H1 (cell line): ENCODE results near the gene ZNF423. TPM values are rescaled to one million over a fixed set of nuclear protein-coding genes. Genes with fewer than 3 reads are reported as not detected.

Experiments
- CTCF ChIA-PET: fragments of 300-600 bp; sonication (Branson Sonifier 250); formaldehyde crosslinking; loops from one replicate; lab custom pipeline; 2021; ENCODE audit not compliant: partially characterized antibody; lab: Charles Lee
- POLR2A ChIA-PET: fragments of 300-600 bp; sonication (Branson Sonifier 250); formaldehyde crosslinking; loops from one replicate; lab custom pipeline; 2021; ENCODE audit warnings: inconsistent platforms; ENCODE audit not compliant: partially characterized antibody; lab: Charles Lee
- DNase-seq, 2 experiments: peaks; one replicate each; pipeline versions ENCODE4 v3.0.0 to v3.0.0-alpha.2; 2010 to 2022; ENCODE audit warnings: low spot score in 2 of 2, low read depth in 1 of 2, mixed read lengths in 1 of 2
- FAIRE-seq: peaks from 2 replicates; lab custom pipeline; 2011; peaks lifted over from hg19 to GRCh38; lab: Jason Lieb, UNC
- H2AFZ ChIP-seq: 2 replicates; pipeline ENCODE4 v1.8.1; 2012; ENCODE audit warnings: low read length, inconsistent platforms
- H2AK5ac ChIP-seq: 2 replicates; pipeline ENCODE4 v1.6.1; 2013; ENCODE audit warnings: low read depth, low read length
- H2BK120ac ChIP-seq: replicated peaks from 2 replicates; pipeline ENCODE3; 2013; ENCODE audit warnings: low read depth, low read length, inconsistent platforms
- H2BK12ac ChIP-seq: 2 replicates; pipeline ENCODE4 v1.6.1; 2013; ENCODE audit warnings: low read depth, low read length
- H2BK15ac ChIP-seq: 2 replicates; pipeline ENCODE4 v1.6.1; 2013; ENCODE audit warnings: low read length
- H2BK20ac ChIP-seq: 2 replicates; pipeline ENCODE4 v1.6.1; 2013; ENCODE audit warnings: low read length
- H2BK5ac ChIP-seq: 2 replicates; pipeline ENCODE4 v1.6.1; 2013; ENCODE audit warnings: low read depth, low read length
- H3K14ac ChIP-seq: 2 replicates; pipeline ENCODE4 v1.6.1; 2013; ENCODE audit warnings: inconsistent platforms; ENCODE audit not compliant: insufficient read length
- H3K18ac ChIP-seq: 2 replicates; pipeline ENCODE4 v1.6.1; 2013; ENCODE audit warnings: low read length; ENCODE audit errors: extremely low read depth
- H3K23ac ChIP-seq: 2 replicates; pipeline ENCODE4 v1.6.1; 2013; ENCODE audit warnings: inconsistent platforms; ENCODE audit not compliant: insufficient read length
- H3K23me2 ChIP-seq: 2 replicates; pipeline ENCODE4 v1.6.1; 2013; ENCODE audit warnings: low read depth, low read length
- H3K27ac ChIP-seq: 2 replicates; pipeline ENCODE4 v1.6.1; 2011; ENCODE audit warnings: low read depth, low read length, inconsistent platforms
- H3K27me3 ChIP-seq, 4 experiments: replicated peaks in 1 of 4; 1 replicate in 1 of 4; 2 replicates in 3 of 4; pipeline versions ENCODE4 v1.6.1 to v1.8.1; 2011 to 2013; ENCODE audit warnings: low read length in 3 of 4, mild to moderate bottlenecking in 3 of 4, inconsistent platforms in 2 of 4, mixed read lengths in 2 of 4, moderate library complexity in 1 of 4; ENCODE audit not compliant: control insufficient read depth in 3 of 4, insufficient read depth in 3 of 4; ENCODE audit errors: extremely low read depth in 1 of 4
- H3K36me3 ChIP-seq, 4 experiments: 2 replicates each; pipeline versions ENCODE4 v1.6.1 to v1.8.1; 2011 to 2013; ENCODE audit warnings: mild to moderate bottlenecking in 4 of 4, low read length in 3 of 4, moderate library complexity in 2 of 4, control low read depth in 1 of 4, inconsistent platforms in 1 of 4; ENCODE audit not compliant: insufficient read depth in 4 of 4, control insufficient read depth in 2 of 4
- H3K4ac ChIP-seq: replicated peaks from 2 replicates; pipeline ENCODE3; 2013; ENCODE audit warnings: low read length, low read depth, mixed read lengths, inconsistent platforms; ENCODE audit not compliant: insufficient read length
- H3K4me1 ChIP-seq, 4 experiments: replicated peaks in 1 of 4; 1 replicate in 1 of 4; 2 replicates in 3 of 4; pipeline versions ENCODE4 v1.6.1 to v1.8.1; 2011 to 2013; ENCODE audit warnings: low read length in 3 of 4, inconsistent platforms in 2 of 4, mixed read lengths in 1 of 4; ENCODE audit not compliant: insufficient read depth in 4 of 4, control insufficient read depth in 3 of 4
- H3K4me2 ChIP-seq, 2 experiments: 2 replicates each; pipeline versions ENCODE4 v1.6.1 to v1.8.1; 2011 to 2013; ENCODE audit warnings: low read depth in 2 of 2, low read length in 2 of 2, control low read depth in 1 of 2, inconsistent platforms in 1 of 2, mild to moderate bottlenecking in 1 of 2; ENCODE audit not compliant: insufficient read depth in 1 of 2
- H3K4me3 ChIP-seq, 4 experiments: fragments of 200-600, 300-600 bp in 1 of 4; sonication (generic), shearing (Covaris generic), sonication (Bioruptor Twin) in 1 of 4; 2 replicates each; pipeline versions ENCODE4 v1.5.1 to v1.8.1; 2011 to 2016; ENCODE audit warnings: low read length in 4 of 4, low read depth in 3 of 4, control low read depth in 2 of 4, inconsistent platforms in 2 of 4, mild to moderate bottlenecking in 2 of 4, mixed read lengths in 1 of 4, moderate library complexity in 1 of 4; ENCODE audit not compliant: insufficient read depth in 2 of 4; ENCODE audit errors: extremely low read depth in 1 of 4
- H3K56ac ChIP-seq: replicated peaks from 2 replicates; pipeline ENCODE3; 2013; ENCODE audit warnings: low read depth, mild to moderate bottlenecking, mixed read lengths, low read length, inconsistent platforms; ENCODE audit not compliant: insufficient read length
- H3K79me1 ChIP-seq: 2 replicates; pipeline ENCODE4 v1.6.1; 2013; ENCODE audit warnings: low read depth, low read length, control low read depth
- H3K79me2 ChIP-seq, 2 experiments: 2 replicates each; pipeline versions ENCODE4 v1.6.1 to v1.8.1; 2012 to 2013; ENCODE audit warnings: low read length in 2 of 2, mild to moderate bottlenecking in 2 of 2, inconsistent platforms in 1 of 2; ENCODE audit not compliant: insufficient read depth in 2 of 2, control insufficient read depth in 1 of 2
- H3K9ac ChIP-seq, 4 experiments: replicated peaks in 1 of 4; 1 replicate in 1 of 4; 2 replicates in 3 of 4; pipeline versions ENCODE4 v1.6.1 to v1.8.1; 2011 to 2013; ENCODE audit warnings: low read depth in 3 of 4, low read length in 3 of 4, control low read depth in 2 of 4, mild to moderate bottlenecking in 2 of 4, moderate library complexity in 2 of 4, inconsistent platforms in 1 of 4; ENCODE audit errors: extremely low read depth in 1 of 4
- H3K9me3 ChIP-seq, 2 experiments: 2 replicates each; pipeline versions ENCODE4 v1.6.1 to v1.8.1; 2012 to 2013; ENCODE audit warnings: mild to moderate bottlenecking in 2 of 2, moderate library complexity in 2 of 2, control low read depth in 1 of 2, inconsistent platforms in 1 of 2, low read depth in 1 of 2, low read length in 1 of 2, mixed read lengths in 1 of 2; ENCODE audit not compliant: insufficient read depth in 2 of 2
- H4K20me1 ChIP-seq, 2 experiments: replicated peaks in 1 of 2; 2 replicates each; pipeline versions ENCODE3 to v1.8.1; 2011 to 2013; ENCODE audit warnings: inconsistent platforms in 2 of 2, low read length in 2 of 2, mild to moderate bottlenecking in 1 of 2; ENCODE audit not compliant: insufficient read depth in 2 of 2, control insufficient read depth in 1 of 2
- H4K5ac ChIP-seq: 2 replicates; pipeline ENCODE4 v1.6.1; 2013; ENCODE audit warnings: low read length, low read depth, mixed read lengths, inconsistent platforms; ENCODE audit not compliant: insufficient read length
- H4K8ac ChIP-seq: 2 replicates; pipeline ENCODE4 v1.8.0; 2013; ENCODE audit warnings: mild to moderate bottlenecking, moderate library complexity, low read length, inconsistent platforms; ENCODE audit not compliant: insufficient read depth; ENCODE audit errors: extremely low read depth
- H4K91ac ChIP-seq: replicated peaks from 2 replicates; pipeline ENCODE3; 2013; ENCODE audit warnings: low read length, mixed read lengths, inconsistent platforms; ENCODE audit not compliant: insufficient read length
- BCL11A ChIP-seq, 2 experiments: IDR thresholded peaks; one replicate each; pipeline ENCODE4 v1.6.1; 2011; ENCODE audit warnings: low read depth in 2 of 2, low read length in 2 of 2, mild to moderate bottlenecking in 2 of 2
- GABPA ChIP-seq: IDR thresholded peaks from 2 replicates; pipeline ENCODE4 v1.6.1; 2011; ENCODE audit warnings: mild to moderate bottlenecking, low read length, moderate library complexity, borderline replicate concordance; ENCODE audit not compliant: insufficient read depth
- JUND ChIP-seq: IDR thresholded peaks from 2 replicates; pipeline ENCODE4 v1.6.1; 2011; ENCODE audit warnings: mild to moderate bottlenecking, improper control_type of control experiment, low read length
- SIRT6 ChIP-seq: IDR thresholded peaks from one replicate; pipeline ENCODE4 v1.7.1; 2012; ENCODE audit warnings: low read length, inconsistent platforms
- SP4 ChIP-seq: IDR thresholded peaks from 2 replicates; pipeline ENCODE4 v1.6.1; 2012; ENCODE audit warnings: low read length, inconsistent platforms
- SUZ12 ChIP-seq: fragments of 200-600 bp; sonication (generic); IDR thresholded peaks from 2 replicates; pipeline ENCODE4 v1.6.1; 2012; ENCODE audit warnings: mild to moderate bottlenecking, inconsistent platforms, low read length, moderate library complexity, mixed read lengths
- TCF12 ChIP-seq: IDR thresholded peaks from 2 replicates; pipeline ENCODE4 v1.6.1; 2011; ENCODE audit warnings: low read depth, mild to moderate bottlenecking, low read length
- WGBS, 2 experiments: shearing (Covaris generic) in 1 of 2; methylation state at CpG; one replicate each; pipeline versions ENCODE4 v1.1.6 to v1.1.7; 2013 to 2015; ENCODE audit warnings: low lambda C conversion rate in 2 of 2, mixed read lengths in 2 of 2, inconsistent platforms in 1 of 2, low coverage in 1 of 2, missing lambda C conversion rate in 1 of 2; ENCODE audit not compliant: insufficient replicate concordance in 2 of 2, insufficient coverage in 1 of 2, insufficient read length in 1 of 2; ENCODE audit errors: extremely low coverage in 1 of 2, missing lambda C conversion rate in 1 of 2; 5-methylcytosine and 5-hydroxymethylcytosine counted together
- polyA plus RNA-seq, 7 experiments: library from polyadenylated mRNA; depleted of rRNA in 3 of 7; stranded (reverse) in 5 of 7; unstranded in 2 of 7; fragments of >200 nt in 5 of 7; fragments of 200-250 nt in 2 of 7; gene quantifications; 1 replicate in 5 of 7; 2 replicates in 1 of 7; 4 replicates in 1 of 7; pipeline versions ENCODE4 v1.2.1 to v1.2.3, GENCODE V29; 2011 to 2013; ENCODE audit warnings: missing spikeins in 2 of 7, mixed read lengths in 2 of 7
- total RNA-seq: library from RNA; stranded (reverse); fragmentation: NEBNext Ultra II Directional; extraction: Animal tissue kit (Norgen Biotek cat#: 25700); gene quantifications from 2 replicates; pipeline ENCODE4 v1.2.1, GENCODE V29; 2021

ZNF423 gene
- total and polyA plus RNA-seq, 2 of the 8 experiments (the other 6 are each of a cell fraction or from before 2014, with no cell fraction given) = 38.2 to 52.3 TPM

DNA sequence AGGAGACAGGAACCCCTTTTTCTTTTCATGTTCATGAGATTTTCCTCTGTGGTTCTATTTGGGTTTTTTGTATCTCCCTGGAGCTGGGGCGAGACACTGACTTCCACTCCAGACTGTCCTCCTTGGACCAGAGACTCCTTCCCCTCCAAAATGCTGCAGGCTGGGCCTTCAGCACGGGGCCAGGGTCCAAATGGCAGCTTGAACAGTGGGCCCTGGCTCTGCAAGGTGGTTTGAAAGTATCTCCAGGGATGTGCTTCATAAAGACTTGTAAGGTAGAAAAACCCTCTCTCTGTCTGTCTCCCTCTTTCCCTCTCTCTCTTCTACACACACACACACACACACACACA is 236.1 kb downstream of the ZNF423 start:
- no peak for FAIRE-seq
- TF ChIP-seq SIRT6 = no peak
- no peak for TF ChIP-seq GABPA
- TF ChIP-seq SUZ12 = no peak
- no peak for TF ChIP-seq SP4
- no peak for TF ChIP-seq TCF12
- no peak for TF ChIP-seq JUND
- TF ChIP-seq BCL11A (IDR thresholded peaks at IDR 0.05; ENCODE audit: low read depth in 2 of 2, low read length in 2 of 2) = no peak

More for the DNA sequence above, 236.1 kb downstream of the ZNF423 start:
- H3K79me1 ChIP-seq = peaks cover 4% of the 10 kb centered on the region; the same call in 1 of the 2 replicates
- ChIA-PET POLR2A (interaction anchor here (0.9 kb wide), 1 partner anchor 51 kb away, joined by 3 read pairs; no protein-coding TSS in a partner anchor), CTCF (interaction anchor here (2.8 kb wide), 1 partner anchor 27 kb away, joined by 8 read pairs; no protein-coding TSS in a partner anchor)
- WGBS, 2 experiments = 89% methylated on average over 2 of the region's 2 CpGs; no CpG with 5 or more reads in 1 of the 2 experiments
- no peaks in the 10 kb centered on the region for H3K27me3 ChIP-seq
- 0 out of 2 replicates have a peak overlapping the region, but pooled peaks have one; percentile 81 for H2BK15ac ChIP-seq
- no peak overlapping the region for H2BK20ac ChIP-seq
- no peak overlapping the region for H3K4me2 ChIP-seq
- H2BK120ac ChIP-seq = no peak overlapping the region
- H2AK5ac ChIP-seq = no peak overlapping the region
- H3K4ac ChIP-seq = no peak overlapping the region
- no peak overlapping the region for H4K91ac ChIP-seq
- no peak overlapping the region for H4K5ac ChIP-seq
- H3K79me2 ChIP-seq = no peaks in the 10 kb centered on the region; a peak in 1 of 4 replicates
- H2AFZ ChIP-seq = no peak overlapping the region
- H3K23ac ChIP-seq = no peak overlapping the region
- no peak overlapping the region for H3K18ac ChIP-seq
- H2BK12ac ChIP-seq = 0 out of 2 replicates have a peak overlapping the region, but pooled peaks have one; percentile 12
- no peak overlapping the region for H3K56ac ChIP-seq
- H3K4me1 ChIP-seq = peaks cover 0 to 16% (median 10%) of the 10 kb centered on the region in 4 experiments; a peak in 6 of 7 replicates
- H3K9ac ChIP-seq = no peak overlapping the region
- no peak overlapping the region for H3K4me3 ChIP-seq
- peaks cover 0 to 5% of the 10 kb centered on the region in 2 experiments for H4K20me1 ChIP-seq
- H3K14ac ChIP-seq = no peak overlapping the region
- H2BK5ac ChIP-seq = peak overlapping the region; percentile 84
- peak in 1 of 2 experiments; percentile 29 for DNase-seq
- no peaks in the 10 kb centered on the region for H3K9me3 ChIP-seq
- H3K23me2 ChIP-seq = peaks cover 6% of the 10 kb centered on the region
- H4K8ac ChIP-seq = peak overlapping the region; percentile 7; the same call in 1 of the 2 replicates
- H3K36me3 ChIP-seq = no peaks in the 10 kb centered on the region
- no peak overlapping the region for H3K27ac ChIP-seq
